Tibial artery (tissue), 4 donors: ENCODE data around the gene DHDDS.
A peak's percentile ranks its signal among the peaks of the same experiment; 100 is the strongest.

Experiments used
- DNase-seq, 2 donors: peaks; one replicate each; pipeline ENCODE4 v3.0.0-alpha.2; 2019
- H3K27ac ChIP-seq, 2 donors: fragments of 200-600 bp; sonication (generic) in 1 of 2; 1 replicate in 1 of 2; 2 replicates in 1 of 2; pipeline ENCODE4 v1.5.1; 2018 to 2019; ENCODE audit warnings: mild to moderate bottlenecking in 1 of 2
- H3K27me3 ChIP-seq, 2 donors: fragments of 200-600 bp; sonication (generic) in 1 of 2; one replicate each; pipeline versions ENCODE4 v1.5.1 to v1.6.0; 2016 to 2019
- H3K36me3 ChIP-seq, 3 donors: fragments of 200-600 bp; sonication (generic) in 2 of 3; one replicate each; pipeline ENCODE4 v1.5.1; 2016 to 2019; ENCODE audit warnings: mild to moderate bottlenecking in 2 of 3
- H3K4me1 ChIP-seq, 4 donors: fragments of 200-600 bp; sonication (generic) in 2 of 4; 1 replicate in 3 of 4; 2 replicates in 1 of 4; pipeline ENCODE4 v1.5.1; 2016 to 2019
- H3K4me3 ChIP-seq, 2 donors: fragments of 200-600 bp; sonication (generic) in 1 of 2; 1 replicate in 1 of 2; 2 replicates in 1 of 2; pipeline ENCODE4 v1.5.1; 2018 to 2019; ENCODE audit warnings: mild to moderate bottlenecking in 2 of 2
- H3K9me3 ChIP-seq, 3 donors: fragments of 200-600 bp; sonication (generic) in 1 of 3; one replicate each; pipeline ENCODE4 v1.5.1; 2016 to 2019
- intact Hi-C: fragments of 100-400 bp; cut with DNase I; formaldehyde crosslinking; loops from one replicate; pipeline ENCODE4 v1.15.0; 2023; ENCODE audit warnings: low total_unique reads
- TF ChIP-seq, protein P1 (sequence below), 2 experiments: fragments of 200-600 bp in 1 of 2; fragments of 450-650 bp in 1 of 2; IDR thresholded peaks; one replicate each; pipeline ENCODE4 v1.5.1; 2017 to 2019; ENCODE audit warnings: antibody characterized with exemption in 2 of 2, mild to moderate bottlenecking in 1 of 2, moderate library complexity in 1 of 2

The DHDDS gene

GRCh38 chr1:26419494-26419893 lies 12.6 kb upstream of the DHDDS start:
- DNase-seq: no peak
- Histone ChIP-seq H3K9me3 (no peaks in the 10 kb centered on the region), H3K4me3 (no peak overlapping the region), H3K4me1 (no peaks in the 10 kb centered on the region), H3K36me3 (no peaks in the 10 kb centered on the region), H3K27ac (no peak overlapping the region), H3K27me3 (peaks cover 0 to 49% of the 10 kb centered on the region in 2 donors)
- TF ChIP-seq, protein P1, sequence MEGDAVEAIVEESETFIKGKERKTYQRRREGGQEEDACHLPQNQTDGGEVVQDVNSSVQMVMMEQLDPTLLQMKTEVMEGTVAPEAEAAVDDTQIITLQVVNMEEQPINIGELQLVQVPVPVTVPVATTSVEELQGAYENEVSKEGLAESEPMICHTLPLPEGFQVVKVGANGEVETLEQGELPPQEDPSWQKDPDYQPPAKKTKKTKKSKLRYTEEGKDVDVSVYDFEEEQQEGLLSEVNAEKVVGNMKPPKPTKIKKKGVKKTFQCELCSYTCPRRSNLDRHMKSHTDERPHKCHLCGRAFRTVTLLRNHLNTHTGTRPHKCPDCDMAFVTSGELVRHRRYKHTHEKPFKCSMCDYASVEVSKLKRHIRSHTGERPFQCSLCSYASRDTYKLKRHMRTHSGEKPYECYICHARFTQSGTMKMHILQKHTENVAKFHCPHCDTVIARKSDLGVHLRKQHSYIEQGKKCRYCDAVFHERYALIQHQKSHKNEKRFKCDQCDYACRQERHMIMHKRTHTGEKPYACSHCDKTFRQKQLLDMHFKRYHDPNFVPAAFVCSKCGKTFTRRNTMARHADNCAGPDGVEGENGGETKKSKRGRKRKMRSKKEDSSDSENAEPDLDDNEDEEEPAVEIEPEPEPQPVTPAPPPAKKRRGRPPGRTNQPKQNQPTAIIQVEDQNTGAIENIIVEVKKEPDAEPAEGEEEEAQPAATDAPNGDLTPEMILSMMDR (IDR thresholded peaks at IDR 0.05): no peak
- intact Hi-C loops: no loop called here

- intact Hi-C loops: no loop called here
- peaks cover 0 to 6% (median 6%) of the 10 kb centered on the region in 3 donors for H3K36me3 ChIP-seq
- no peak overlapping the region for H3K27ac ChIP-seq
- no peak for DNase-seq
- TF ChIP-seq, protein P1 (IDR thresholded peaks at IDR 0.05): no peak
- H3K4me3 ChIP-seq: no peak overlapping the region
- H3K27me3 ChIP-seq: peaks cover 0 to 20% of the 10 kb centered on the region in 2 donors
- peaks cover 0 to 26% (median 19%) of the 10 kb centered on the region in 4 donors for H3K4me1 ChIP-seq
- no peaks in the 10 kb centered on the region for H3K9me3 ChIP-seq
These were observed 2.4 kb upstream of the DHDDS start for GRCh38 chr1:26429721-26430120.

- Histone ChIP-seq H3K4me3 (peak overlapping the region; percentile 64 to 65), H3K9me3 (no peaks in the 10 kb centered on the region), H3K4me1 (peaks cover 0 to 30% (median 19%) of the 10 kb centered on the region in 4 donors), H3K27me3 (no peaks in the 10 kb centered on the region), H3K27ac (peak overlapping the region; percentile 76 to 77), H3K36me3 (peaks cover 12 to 36% (median 23%) of the 10 kb centered on the region in 3 donors)
- no peak for DNase-seq
- intact Hi-C loops: no loop called here
- TF ChIP-seq, protein P1 (IDR thresholded peaks at IDR 0.05): no peak
These were observed 672 bp downstream of the DHDDS start for GRCh38 chr1:26432793-26433192.

GRCh38 chr1:26434161-26434752 lies 2.1 kb downstream of the DHDDS start:
- Histone ChIP-seq H3K27ac (no peak overlapping the region), H3K4me3 (no peak overlapping the region), H3K9me3 (no peaks in the 10 kb centered on the region), H3K27me3 (no peaks in the 10 kb centered on the region), H3K36me3 (peaks cover 27 to 51% (median 37%) of the 10 kb centered on the region in 3 donors), H3K4me1 (peaks cover 0 to 30% (median 19%) of the 10 kb centered on the region in 4 donors)
- intact Hi-C loops: no loop called here
- no peak for DNase-seq
- TF ChIP-seq, protein P1 (IDR thresholded peaks at IDR 0.05): no peak

- H3K36me3 ChIP-seq: peaks cover 56 to 87% (median 73%) of the 10 kb centered on the region in 3 donors
- no peaks in the 10 kb centered on the region for H3K27me3 ChIP-seq
- H3K4me1 ChIP-seq: peaks cover 0 to 20% (median 12%) of the 10 kb centered on the region in 4 donors
- intact Hi-C loops: no loop called here
- no peak overlapping the region for H3K27ac ChIP-seq
- no peak for DNase-seq
- H3K9me3 ChIP-seq: no peaks in the 10 kb centered on the region
- no peak overlapping the region for H3K4me3 ChIP-seq
- TF ChIP-seq, protein P1 (IDR thresholded peaks at IDR 0.05): no peak
These were observed 5.9 kb downstream of the DHDDS start for GRCh38 chr1:26438041-26438440.
